Hematopoietic multipotent progenitor cell treated with erythropoietin and hydrocortisone succinate and interleukin-3 and kit ligand, for 17 days (in vitro differentiated cells): Measurements from ENCODE around the gene KCNT2.
"Not testable (repeated sequence)": the region's sequence is repeated elsewhere in the genome, so short reads cannot be mapped to it uniquely, and the experiment has no call there.

ENCODE experiments used
- DNase-seq: peaks from one replicate; pipeline ENCODE4 v3.0.0-alpha.2; 2015; ENCODE audit warnings: low spot score

Gene KCNT2

GRCh38 chr1:196608390-196609369, at the start of gene KCNT2:
KCNT2 (minus strand) TSS chr1:196608440; CDS start chr1:196608309, 131 bp downstream.
- no peak for DNase-seq

DNA sequence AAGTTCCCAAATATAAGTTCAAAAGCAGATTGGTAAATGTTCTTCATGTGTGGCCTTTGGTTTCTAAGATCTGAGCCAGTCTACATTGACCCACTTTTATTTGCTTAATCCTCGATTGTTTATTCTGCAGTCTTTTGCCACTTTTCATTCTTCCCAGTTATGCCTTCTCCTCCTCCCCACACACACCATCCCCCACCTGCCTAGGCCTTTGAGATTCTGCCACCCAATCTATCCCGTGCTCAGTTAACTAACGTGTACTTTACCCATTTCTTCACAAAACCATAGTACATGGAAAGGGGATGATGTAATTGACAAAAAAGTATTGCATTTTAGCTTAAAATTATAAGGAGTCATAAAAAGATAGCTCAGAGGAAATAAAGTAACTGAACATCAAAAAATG, 47.3 kb upstream of the KCNT2 start:
- DNase-seq = no peak

- no peak for DNase-seq
These were observed 46.8 kb upstream of the KCNT2 start for GRCh38 chr1:196655071-196655470.

DNA sequence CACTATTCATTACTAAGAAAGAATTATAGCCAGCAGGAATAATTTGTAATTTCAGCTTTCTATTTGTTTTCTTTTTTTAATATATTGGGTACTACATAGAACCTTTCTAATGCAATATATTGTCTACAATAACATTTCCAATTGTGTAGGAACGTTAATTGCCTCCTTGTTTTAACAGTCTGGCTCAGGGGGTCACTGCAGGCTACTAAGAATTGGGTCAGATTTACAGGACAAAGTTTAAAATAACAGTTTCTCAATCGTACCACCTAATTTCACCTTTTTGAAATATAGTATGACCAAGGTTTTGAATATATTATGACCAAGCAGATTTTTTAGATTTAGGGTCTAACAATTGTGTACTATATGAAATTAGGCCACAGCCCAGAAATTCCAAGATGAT, 46.0 kb upstream of the KCNT2 start:
- DNase-seq = no peak

GRCh38 chr1:196651637-196652215, 43.5 kb upstream of the KCNT2 start, which contains the start of gene CFH:
CFH (plus strand) TSS chr1:196652043; CDS start chr1:196652118, 75 bp downstream.
- no peak for DNase-seq

GRCh38 chr1:196651079-196651478, 42.8 kb upstream of the KCNT2 start:
- no peak for DNase-seq

DNA sequence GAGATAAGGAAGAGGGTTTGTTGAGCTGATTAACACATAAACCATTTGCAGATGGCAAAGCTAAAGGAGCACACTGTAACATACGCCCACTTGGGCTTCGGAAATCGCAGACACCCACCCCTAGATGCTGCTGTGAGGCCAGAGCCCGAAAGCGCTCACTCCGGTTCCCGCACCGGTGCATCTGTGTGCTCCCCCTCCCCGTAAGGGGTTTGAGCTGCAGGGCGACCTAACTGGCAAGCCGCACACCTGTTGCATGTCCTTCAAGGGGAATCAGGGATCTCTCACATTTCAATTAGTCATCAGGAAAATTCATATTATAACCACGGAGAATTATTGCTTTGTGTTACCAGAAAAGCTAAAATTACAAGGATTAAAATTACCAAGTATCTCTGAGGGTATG, 42.2 kb upstream of the KCNT2 start:
- no peak for DNase-seq

GRCh38 chr1:196649990-196650389, 41.8 kb upstream of the KCNT2 start:
- DNase-seq = no peak

- no peak for DNase-seq
These were observed 32.7 kb upstream of the KCNT2 start for GRCh38 chr1:196640976-196641375.

GRCh38 chr1:196639291-196639690, 31.1 kb upstream of the KCNT2 start:
- not testable (repeated sequence) for DNase-seq

- no peak for DNase-seq
These were observed 30.2 kb upstream of the KCNT2 start for GRCh38 chr1:196638466-196638865.

- DNase-seq = no peak
These were observed 29.4 kb upstream of the KCNT2 start for GRCh38 chr1:196637606-196638005.

GRCh38 chr1:196628838-196629237, 20.6 kb upstream of the KCNT2 start:
- DNase-seq = no peak

DNA sequence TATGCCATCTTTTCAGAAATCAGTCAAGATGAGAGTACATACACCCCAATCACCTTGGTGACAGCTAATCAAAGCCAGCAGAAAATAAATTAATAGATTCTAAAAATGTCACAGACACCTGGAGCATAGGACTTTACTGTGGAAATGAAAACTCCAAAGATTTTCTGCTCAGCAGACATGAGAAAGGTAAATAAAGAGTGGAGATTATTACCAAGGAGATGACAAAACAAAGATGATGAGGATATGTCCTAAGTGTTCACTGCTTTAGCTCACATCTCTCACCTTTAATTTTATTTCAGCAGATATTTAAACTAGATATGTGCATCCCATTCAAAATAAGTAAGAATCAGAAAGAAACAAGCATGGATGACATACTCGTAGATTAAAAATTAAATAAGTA, 14.8 kb upstream of the KCNT2 start:
- no peak for DNase-seq

DNA sequence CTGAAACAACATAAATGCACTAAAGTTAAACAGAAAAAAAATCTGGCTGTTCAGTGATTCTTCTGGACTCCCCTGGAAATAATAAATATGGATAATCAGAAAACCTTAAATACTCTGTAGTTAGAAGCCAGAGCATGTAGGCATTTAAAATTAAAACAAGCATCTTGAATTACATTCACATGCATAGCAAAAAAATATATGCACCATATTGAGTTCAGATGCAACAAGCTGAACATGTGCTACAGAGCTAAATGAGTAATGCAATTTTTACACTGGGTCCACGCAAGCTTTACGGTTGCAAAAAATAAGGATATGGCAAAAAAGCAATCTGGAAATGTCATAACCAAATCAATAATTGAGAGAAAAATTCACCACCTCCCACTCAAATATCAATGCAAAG, 11.5 kb upstream of the KCNT2 start:
- DNase-seq = no peak

- no peak for DNase-seq
These were observed 3.6 kb upstream of the KCNT2 start for GRCh38 chr1:196611873-196612272.

GRCh38 chr1:196609370-196609737, 1.1 kb upstream of the KCNT2 start:
- no peak for DNase-seq

GRCh38 chr1:196607981-196608380, 259 bp downstream of the KCNT2 start:
- no peak for DNase-seq

DNA sequence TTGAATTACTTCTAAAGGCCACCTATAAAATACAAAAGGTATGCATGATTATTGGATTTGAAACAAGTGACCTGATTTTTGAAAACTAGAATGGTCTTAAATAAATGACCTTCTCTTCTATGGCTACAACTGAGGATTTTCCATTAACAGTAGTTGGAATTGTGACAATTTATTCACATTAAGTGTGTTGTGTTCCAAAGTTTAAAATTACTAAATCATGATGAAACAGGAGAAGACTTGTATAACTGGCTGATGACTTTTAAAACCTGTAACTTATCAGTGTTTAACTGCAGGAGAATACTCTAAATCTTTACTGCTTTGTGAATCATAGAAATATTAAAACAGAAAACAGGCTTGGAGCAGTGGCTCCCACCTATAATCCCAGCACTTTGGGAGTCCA, 4.6 kb downstream of the KCNT2 start:
- DNase-seq = no peak

DNA sequence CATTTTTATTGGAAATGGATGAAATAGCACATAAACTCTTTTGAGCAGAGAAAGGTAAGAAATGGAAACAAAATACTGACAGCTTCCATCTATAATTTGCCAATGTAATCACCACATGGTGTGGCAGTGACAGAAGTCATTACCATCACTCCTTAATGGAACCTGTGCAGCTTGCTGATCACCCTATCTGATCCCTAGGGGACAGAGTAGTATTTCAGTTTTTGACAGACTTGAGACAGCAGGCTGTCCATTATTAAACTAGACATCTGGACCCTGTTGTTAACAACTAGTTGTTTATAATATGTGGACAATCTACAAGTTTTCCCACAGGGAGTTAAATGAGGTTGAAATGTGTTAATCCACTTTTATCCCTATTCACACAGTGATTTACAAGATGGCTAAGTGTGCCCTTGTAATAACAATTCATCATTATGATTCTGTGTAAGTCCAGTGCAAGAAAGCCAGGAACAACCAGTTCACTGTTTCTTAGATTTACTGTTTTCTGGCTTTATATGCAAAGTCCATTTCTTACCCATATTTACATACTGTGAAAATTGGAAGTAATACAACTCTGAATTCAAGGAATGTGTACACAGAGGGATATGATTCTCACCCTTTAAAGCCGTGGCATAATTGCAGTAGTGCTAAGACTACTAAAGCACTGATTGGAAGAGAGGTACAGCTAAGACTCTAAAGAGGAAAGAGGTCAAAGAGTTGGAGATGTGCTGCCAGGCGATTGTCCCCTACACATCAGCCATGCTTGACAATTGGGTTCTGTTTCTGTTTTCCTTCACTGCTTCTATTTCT, 9.1 kb downstream of the KCNT2 start:
- no peak for DNase-seq

- DNase-seq = no peak
These were observed 13.5 kb downstream of the KCNT2 start for GRCh38 chr1:196594700-196595099.

DNA sequence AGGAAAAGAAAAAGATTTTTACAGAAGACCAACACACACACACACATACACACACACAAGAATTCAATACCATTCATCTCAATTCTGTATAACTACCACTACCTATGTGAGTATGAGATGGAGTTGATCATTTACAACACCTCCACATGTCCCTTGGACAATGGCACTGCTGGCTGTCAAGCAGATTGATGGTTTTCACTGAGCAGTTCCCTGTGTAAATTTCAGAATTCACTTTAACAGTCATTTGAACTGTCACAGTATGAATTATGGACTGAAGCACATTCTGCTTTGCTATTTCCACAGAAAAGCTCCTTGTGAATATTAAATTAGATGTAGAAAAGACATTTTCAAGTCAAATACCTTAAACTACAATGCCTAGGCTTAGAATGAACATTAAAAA, 14.3 kb downstream of the KCNT2 start:
- DNase-seq = no peak

DNA sequence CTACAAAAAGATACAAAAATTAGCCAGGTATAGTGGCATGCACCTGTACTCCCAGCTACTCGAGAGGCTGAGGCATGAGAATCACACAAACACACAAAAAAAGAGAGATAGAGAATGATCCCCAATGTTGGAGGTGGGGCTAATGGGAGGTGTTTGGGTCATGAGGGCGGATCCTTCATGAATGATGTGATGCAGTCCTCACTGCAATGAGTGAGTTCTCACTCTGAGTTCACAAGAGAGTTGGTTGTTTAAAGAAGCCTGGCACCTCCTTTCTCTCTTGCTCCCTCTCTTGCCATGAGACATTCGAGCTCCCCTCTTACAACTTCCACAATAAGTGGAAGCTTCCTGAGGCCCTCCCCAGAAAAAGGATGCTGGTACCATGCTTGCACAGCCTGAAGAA, 17.3 kb downstream of the KCNT2 start:
- no peak for DNase-seq
